Endothelial cell of umbilical vein (primary cell): ENCODE results near the gene CLCA1. TPM values are rescaled to one million over a fixed set of nuclear protein-coding genes. Genes with fewer than 3 reads are reported as not detected.

ENCODE experiments used
- BruUV-seq: library from RNA; stranded (reverse); fragments of 400-500 nt; replicated peaks from 2 replicates; lab custom pipeline; 2021; lab: Mats Ljungman, UMichigan
- CTCF ChIA-PET: fragments of 300-600, 350-600 bp; sonication (Branson Sonifier 250); formaldehyde crosslinking; loops from one replicate; lab custom pipeline; 2021; ENCODE audit warnings: antibody characterized with exemption, inconsistent platforms; lab: Charles Lee
- POLR2A ChIA-PET: fragments of 300-600, 350-600 bp; sonication (Branson Sonifier 250); formaldehyde crosslinking; loops from one replicate; lab custom pipeline; 2021; ENCODE audit warnings: antibody characterized with exemption, inconsistent platforms; lab: Charles Lee
- DNase-seq: peaks from one replicate; pipeline ENCODE4 v3.0.0-alpha.2; 2011; ENCODE audit warnings: low read depth, low spot score
- FAIRE-seq: peaks from 2 replicates; lab custom pipeline; 2011; peaks lifted over from hg19 to GRCh38; lab: Jason Lieb, UNC
- H2AFZ ChIP-seq: 2 replicates; pipeline ENCODE4 v1.6.0; 2012; ENCODE audit warnings: low read depth, low read length, control low read depth, inconsistent platforms
- H3K27ac ChIP-seq: 2 replicates; pipeline ENCODE4 v1.5.1; 2011; ENCODE audit warnings: low read depth, mild to moderate bottlenecking, control low read depth, low read length, moderate library complexity; ENCODE audit not compliant: insufficient read depth
- H3K27me3 ChIP-seq, 2 experiments: 2 replicates each; pipeline versions ENCODE4 v1.6.0 to v1.6.1; 2011; ENCODE audit warnings: low read length in 2 of 2, mixed read lengths in 1 of 2; ENCODE audit not compliant: control insufficient read depth in 2 of 2, insufficient read depth in 2 of 2
- H3K36me3 ChIP-seq, 2 experiments: 2 replicates in 1 of 2; 3 replicates in 1 of 2; pipeline ENCODE4 v1.5.1; 2011; ENCODE audit warnings: low read length in 2 of 2, mild to moderate bottlenecking in 1 of 2, moderate library complexity in 1 of 2; ENCODE audit not compliant: control insufficient read depth in 2 of 2, insufficient read depth in 2 of 2; ENCODE audit errors: extremely low read depth in 1 of 2
- H3K4me1 ChIP-seq: 3 replicates; pipeline ENCODE4 v1.5.1; 2011; ENCODE audit warnings: mild to moderate bottlenecking, low read length; ENCODE audit not compliant: control insufficient read depth, insufficient read depth; ENCODE audit errors: extremely low read depth
- H3K4me2 ChIP-seq: 2 replicates; pipeline ENCODE4 v1.6.1; 2011; ENCODE audit warnings: low read length, control low read depth, mixed read lengths; ENCODE audit not compliant: insufficient read depth
- H3K4me3 ChIP-seq, 3 experiments: fragments of 200-600 bp in 1 of 3; sonication (generic), shearing (Covaris generic) in 1 of 3; replicated peaks in 1 of 3; 2 replicates each; pipeline ENCODE4 v1.5.1; 2011 to 2016; ENCODE audit warnings: control low read depth in 3 of 3, low read length in 3 of 3, mild to moderate bottlenecking in 2 of 3, inconsistent platforms in 1 of 3, low read depth in 1 of 3, moderate library complexity in 1 of 3; ENCODE audit not compliant: insufficient read depth in 1 of 3
- H3K79me2 ChIP-seq: 2 replicates; pipeline ENCODE4 v1.6.0; 2012; ENCODE audit warnings: low read length, inconsistent platforms; ENCODE audit not compliant: control insufficient read depth, insufficient read depth
- H3K9ac ChIP-seq: replicated peaks from 2 replicates; pipeline ENCODE3; 2011; ENCODE audit warnings: low read length, control low read depth; ENCODE audit not compliant: insufficient read depth; ENCODE audit errors: extremely low read depth
- H3K9me1 ChIP-seq: replicated peaks from 3 replicates; pipeline ENCODE4 v1.6.0; 2011; ENCODE audit warnings: mild to moderate bottlenecking, low read length; ENCODE audit not compliant: control insufficient read depth, insufficient read depth; ENCODE audit errors: extremely low read depth
- H3K9me3 ChIP-seq: replicated peaks from 2 replicates; pipeline ENCODE4 v1.5.1; 2012; ENCODE audit warnings: low read length, inconsistent platforms; ENCODE audit not compliant: control insufficient read depth, insufficient read depth
- H4K20me1 ChIP-seq: replicated peaks from 2 replicates; pipeline ENCODE3; 2011; ENCODE audit warnings: mild to moderate bottlenecking, low read length; ENCODE audit not compliant: control insufficient read depth, insufficient read depth; ENCODE audit errors: extremely low read depth
- EZH2 ChIP-seq: IDR thresholded peaks from 2 replicates; pipeline ENCODE4 v1.6.1; 2012; ENCODE audit warnings: borderline replicate concordance, low read depth, mild to moderate bottlenecking, moderate library complexity, low read length, inconsistent platforms; ENCODE audit not compliant: severe bottlenecking
- FOS ChIP-seq: IDR thresholded peaks from 2 replicates; pipeline ENCODE4 v1.6.1; 2011; ENCODE audit warnings: mild to moderate bottlenecking, low read length, moderate library complexity, borderline replicate concordance; ENCODE audit not compliant: insufficient read depth
- GATA2 ChIP-seq: IDR thresholded peaks from 2 replicates; pipeline ENCODE4 v1.7.0; 2011; ENCODE audit warnings: low read depth, mild to moderate bottlenecking, moderate library complexity, mixed read lengths, low read length; ENCODE audit not compliant: insufficient read length, insufficient read depth
- JUN ChIP-seq: IDR thresholded peaks from 2 replicates; pipeline ENCODE4 v1.6.1; 2011; ENCODE audit warnings: borderline replicate concordance, low read depth; ENCODE audit not compliant: insufficient read length, insufficient read depth
- MAX ChIP-seq: IDR thresholded peaks from 2 replicates; pipeline ENCODE4 v1.6.1; 2011; ENCODE audit not compliant: insufficient read depth, insufficient read length
- MYC ChIP-seq: IDR thresholded peaks from one replicate; pipeline ENCODE4 v1.6.1; 2011; ENCODE audit warnings: mild to moderate bottlenecking, low read depth, low read length
- POLR2A ChIP-seq: IDR thresholded peaks from 2 replicates; pipeline ENCODE4 v1.6.1; 2012; ENCODE audit warnings: low read depth, mild to moderate bottlenecking, control low read depth, low read length
- POLR2AphosphoS5 ChIP-seq: IDR thresholded peaks from 2 replicates; pipeline ENCODE4 v1.6.1; 2012; ENCODE audit warnings: low read depth, mild to moderate bottlenecking, control low read depth, low read length, moderate library complexity; ENCODE audit not compliant: insufficient read depth
- dilution Hi-C: fragments of 300-500 bp; cut with MboI; formaldehyde crosslinking; loops from one replicate; pipeline ENCODE4 v1.15.0; 2019; ENCODE audit warnings: low sequenced_read_pairs; ENCODE audit not compliant: extremely low pct_ligation_motif_present
- intact Hi-C: fragments of 100-400 bp; cut with micrococcal nuclease; formaldehyde crosslinking; loops from one replicate; pipeline ENCODE4 v1.10.0; 2022
- polyA plus RNA-seq, 4 experiments: library from polyadenylated mRNA; depleted of rRNA in 3 of 4; stranded (reverse) in 3 of 4; unstranded in 1 of 4; fragments of >200 nt; gene quantifications; 2 replicates each; pipeline versions ENCODE4 v1.2.1 to v1.2.3, GENCODE V29; 2011 to 2012; ENCODE audit warnings: missing spikeins in 1 of 4
- total RNA-seq: library from RNA; stranded (reverse); gene quantifications from 2 replicates; pipeline ENCODE4 v1.2.3, GENCODE V29; 2021
- TF ChIP-seq, protein P1 (sequence below), 2 donors: IDR thresholded peaks; 1 replicate in 1 of 2; 2 replicates in 1 of 2; pipeline ENCODE4 v1.5.1; 2011; ENCODE audit warnings: low read length in 2 of 2, mild to moderate bottlenecking in 2 of 2, moderate library complexity in 2 of 2, control low read depth in 1 of 2, inconsistent platforms in 1 of 2, low read depth in 1 of 2; ENCODE audit not compliant: insufficient read depth in 1 of 2; ENCODE audit errors: extremely low read depth in 1 of 2

The CLCA1 gene
- total and polyA plus RNA-seq, 2 donors (not counting 3 experiments of a cell fraction or from before 2014, with no cell fraction given) = not detected

- no peak for FAIRE-seq
- Histone ChIP-seq H3K9me3 (no peaks in the 10 kb centered on the region), H3K4me2 (no peak overlapping the region), H3K27me3 (peaks cover 4 to 13% of the 10 kb centered on the region in 2 experiments), H3K4me3 (no peak overlapping the region), H3K9me1 (no peaks in the 10 kb centered on the region), H3K79me2 (no peaks in the 10 kb centered on the region), H3K27ac (no peak overlapping the region), H3K9ac (no peak overlapping the region), H3K36me3 (no peaks in the 10 kb centered on the region), H3K4me1 (peaks cover 13% of the 10 kb centered on the region), H2AFZ (no peak overlapping the region), H4K20me1 (no peaks in the 10 kb centered on the region)
- ChIA-PET CTCF (no interaction called here), POLR2A (no interaction called here)
- no peak for DNase-seq
- intact Hi-C loops (loop anchor here (5.0 kb wide), 1 partner anchor 33 kb away; the partner anchor contains the start of gene CLCA1), dilution Hi-C loops (no loop called here)
- TF ChIP-seq, protein P1, sequence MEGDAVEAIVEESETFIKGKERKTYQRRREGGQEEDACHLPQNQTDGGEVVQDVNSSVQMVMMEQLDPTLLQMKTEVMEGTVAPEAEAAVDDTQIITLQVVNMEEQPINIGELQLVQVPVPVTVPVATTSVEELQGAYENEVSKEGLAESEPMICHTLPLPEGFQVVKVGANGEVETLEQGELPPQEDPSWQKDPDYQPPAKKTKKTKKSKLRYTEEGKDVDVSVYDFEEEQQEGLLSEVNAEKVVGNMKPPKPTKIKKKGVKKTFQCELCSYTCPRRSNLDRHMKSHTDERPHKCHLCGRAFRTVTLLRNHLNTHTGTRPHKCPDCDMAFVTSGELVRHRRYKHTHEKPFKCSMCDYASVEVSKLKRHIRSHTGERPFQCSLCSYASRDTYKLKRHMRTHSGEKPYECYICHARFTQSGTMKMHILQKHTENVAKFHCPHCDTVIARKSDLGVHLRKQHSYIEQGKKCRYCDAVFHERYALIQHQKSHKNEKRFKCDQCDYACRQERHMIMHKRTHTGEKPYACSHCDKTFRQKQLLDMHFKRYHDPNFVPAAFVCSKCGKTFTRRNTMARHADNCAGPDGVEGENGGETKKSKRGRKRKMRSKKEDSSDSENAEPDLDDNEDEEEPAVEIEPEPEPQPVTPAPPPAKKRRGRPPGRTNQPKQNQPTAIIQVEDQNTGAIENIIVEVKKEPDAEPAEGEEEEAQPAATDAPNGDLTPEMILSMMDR (IDR thresholded peaks at IDR 0.05; ENCODE audit: extremely low read depth in 1 of 2, insufficient read depth in 1 of 2, low read depth in 1 of 2, low read length in 2 of 2) = no peak
- TF ChIP-seq MAX (no peak), POLR2A (no peak), JUN (no peak), GATA2 (no peak), MYC (no peak), EZH2 (no peak), FOS (no peak), POLR2AphosphoS5 (no peak)
- BruUV-seq = no TSS peak
Observed at GRCh38 chr1:86434059-86434458, 34.7 kb upstream of the CLCA1 start.
